Loucy (cell line): ENCODE measurements around the gene AKAP6.

ENCODE experiments used
- H2AFZ ChIP-seq: fragments of 200-600 bp; sonication (generic); 2 replicates; pipeline ENCODE4 v1.6.0; 2016; ENCODE audit warnings: antibody characterized with exemption, mild to moderate bottlenecking, low read length, moderate library complexity
- H3F3A ChIP-seq: fragments of 200-600 bp; 2 replicates; pipeline ENCODE4 v1.6.0; 2016; ENCODE audit warnings: antibody characterized with exemption, low read depth, mild to moderate bottlenecking
- H3K27me3 ChIP-seq: fragments of 200-600 bp; sonication (generic); 2 replicates; pipeline ENCODE4 v1.6.1; 2014; ENCODE audit warnings: low read length, mild to moderate bottlenecking; ENCODE audit not compliant: insufficient read depth, poor library complexity, severe bottlenecking
- H3K36me3 ChIP-seq: fragments of 200-600 bp; sonication (generic); 2 replicates; pipeline ENCODE4 v1.6.1; 2016; ENCODE audit warnings: low read length; ENCODE audit not compliant: insufficient read depth
- H3K4me1 ChIP-seq: fragments of 200-600 bp; sonication (generic); 2 replicates; pipeline ENCODE4 v1.5.1; 2014; ENCODE audit warnings: low read length, mild to moderate bottlenecking; ENCODE audit not compliant: insufficient read depth, poor library complexity, severe bottlenecking
- H3K4me2 ChIP-seq: fragments of 200-600 bp; sonication (generic); 2 replicates; pipeline ENCODE4 v1.6.0; 2014; ENCODE audit warnings: antibody characterized with exemption, low read length, low read depth, mild to moderate bottlenecking; ENCODE audit not compliant: poor library complexity, severe bottlenecking
- H3K4me3 ChIP-seq: fragments of 200-600 bp; sonication (generic); 2 replicates; pipeline ENCODE4 v1.5.1; 2014; ENCODE audit warnings: low read length, mild to moderate bottlenecking, mixed read lengths; ENCODE audit not compliant: poor library complexity, severe bottlenecking
- H3K79me2 ChIP-seq: fragments of 200-600 bp; sonication (generic); 2 replicates; pipeline ENCODE4 v1.6.1; 2014; ENCODE audit warnings: low read length; ENCODE audit not compliant: insufficient read depth
- H3K9ac ChIP-seq: fragments of 200-600 bp; sonication (generic); 2 replicates; pipeline ENCODE4 v1.6.0; 2014; ENCODE audit warnings: mild to moderate bottlenecking, low read depth, low read length, moderate library complexity; ENCODE audit not compliant: poor library complexity, severe bottlenecking
- H3K9me2 ChIP-seq: fragments of 200-600 bp; sonication (generic); replicated peaks from 2 replicates; pipeline ENCODE4 v1.6.1; 2016; ENCODE audit warnings: low read depth, low read length, mixed read lengths
- H3K9me3 ChIP-seq: fragments of 200-600 bp; sonication (generic); 2 replicates; pipeline ENCODE4 v1.6.1; 2014; ENCODE audit warnings: mild to moderate bottlenecking, antibody characterized with exemption, low read length, low read depth; ENCODE audit not compliant: insufficient read depth
- H4K20me1 ChIP-seq: fragments of 200-600 bp; sonication (generic); 2 replicates; pipeline ENCODE4 v1.6.0; 2014; ENCODE audit warnings: antibody characterized with exemption, low read length, mild to moderate bottlenecking; ENCODE audit not compliant: insufficient read depth, poor library complexity, severe bottlenecking
- EZH2phosphoT487 ChIP-seq: fragments of 200-600 bp; IDR thresholded peaks from 2 replicates; pipeline ENCODE4 v1.6.1; 2018; ENCODE audit warnings: antibody characterized with exemption, mild to moderate bottlenecking, moderate library complexity, borderline replicate concordance
- TF ChIP-seq, protein P1 (sequence below): fragments of 200-600 bp; sonication (generic); conservative IDR thresholded peaks from 2 replicates; pipeline ENCODE4 v1.5.1; 2014; ENCODE audit warnings: mild to moderate bottlenecking, antibody characterized with exemption, low read length

Gene AKAP6

DNA sequence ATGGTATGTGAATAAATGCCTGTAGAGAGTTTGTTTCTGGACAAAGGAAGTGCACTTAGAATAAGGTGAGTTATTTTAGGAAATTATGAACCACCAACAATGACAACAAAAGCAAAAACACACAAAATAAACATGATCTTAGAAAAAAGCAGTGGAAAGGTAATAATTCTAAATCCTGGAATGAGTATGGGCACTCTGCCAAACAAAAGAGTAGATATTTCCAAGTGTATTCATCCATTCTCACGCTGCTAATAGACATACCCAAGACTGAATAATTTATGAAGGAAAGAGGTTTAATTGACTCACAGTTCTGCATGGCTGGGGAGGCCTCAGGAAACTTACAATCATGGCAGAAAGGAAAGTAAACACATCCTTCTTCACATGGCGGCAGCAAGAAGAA lies 340.3 kb downstream of the AKAP6 start:
- H3K9me3 ChIP-seq, result no peaks in the 10 kb centered on the region
- H2AFZ ChIP-seq, result no peak overlapping the region
- H3K4me2 ChIP-seq, result no peak overlapping the region
- H3K4me3 ChIP-seq, result no peak overlapping the region
- H3K9ac ChIP-seq, result no peak overlapping the region
- H4K20me1 ChIP-seq, result no peaks in the 10 kb centered on the region
- H3F3A ChIP-seq, result no peaks in the 10 kb centered on the region
- no peaks in the 10 kb centered on the region for H3K9me2 ChIP-seq
- no peak for TF ChIP-seq EZH2phosphoT487
- TF ChIP-seq, protein P1, sequence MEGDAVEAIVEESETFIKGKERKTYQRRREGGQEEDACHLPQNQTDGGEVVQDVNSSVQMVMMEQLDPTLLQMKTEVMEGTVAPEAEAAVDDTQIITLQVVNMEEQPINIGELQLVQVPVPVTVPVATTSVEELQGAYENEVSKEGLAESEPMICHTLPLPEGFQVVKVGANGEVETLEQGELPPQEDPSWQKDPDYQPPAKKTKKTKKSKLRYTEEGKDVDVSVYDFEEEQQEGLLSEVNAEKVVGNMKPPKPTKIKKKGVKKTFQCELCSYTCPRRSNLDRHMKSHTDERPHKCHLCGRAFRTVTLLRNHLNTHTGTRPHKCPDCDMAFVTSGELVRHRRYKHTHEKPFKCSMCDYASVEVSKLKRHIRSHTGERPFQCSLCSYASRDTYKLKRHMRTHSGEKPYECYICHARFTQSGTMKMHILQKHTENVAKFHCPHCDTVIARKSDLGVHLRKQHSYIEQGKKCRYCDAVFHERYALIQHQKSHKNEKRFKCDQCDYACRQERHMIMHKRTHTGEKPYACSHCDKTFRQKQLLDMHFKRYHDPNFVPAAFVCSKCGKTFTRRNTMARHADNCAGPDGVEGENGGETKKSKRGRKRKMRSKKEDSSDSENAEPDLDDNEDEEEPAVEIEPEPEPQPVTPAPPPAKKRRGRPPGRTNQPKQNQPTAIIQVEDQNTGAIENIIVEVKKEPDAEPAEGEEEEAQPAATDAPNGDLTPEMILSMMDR, result no peak
- no peaks in the 10 kb centered on the region for H3K79me2 ChIP-seq
- H3K4me1 ChIP-seq, result no peaks in the 10 kb centered on the region
- no peaks in the 10 kb centered on the region for H3K36me3 ChIP-seq
- H3K27me3 ChIP-seq, result no peaks in the 10 kb centered on the region

DNA sequence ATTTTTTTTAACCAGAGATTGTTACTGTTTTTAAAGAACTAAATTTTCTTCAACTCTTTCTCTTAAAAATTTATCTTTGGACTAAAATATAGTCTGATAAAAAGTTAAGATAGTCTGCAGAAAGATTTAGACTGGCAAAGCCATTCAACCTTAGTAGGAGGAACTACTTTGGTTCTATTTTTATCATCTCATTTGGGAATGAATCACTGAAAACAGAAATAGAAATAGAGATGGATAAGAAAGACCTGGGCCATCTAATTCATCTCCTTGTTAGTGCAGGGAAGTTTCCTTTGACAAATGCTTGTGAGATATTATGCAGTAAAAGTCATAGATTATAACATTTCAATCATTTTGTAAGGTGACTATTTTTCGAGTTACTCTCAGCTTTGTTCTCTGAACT lies 346.3 kb downstream of the AKAP6 start:
- H3K36me3 ChIP-seq, result no peaks in the 10 kb centered on the region

DNA sequence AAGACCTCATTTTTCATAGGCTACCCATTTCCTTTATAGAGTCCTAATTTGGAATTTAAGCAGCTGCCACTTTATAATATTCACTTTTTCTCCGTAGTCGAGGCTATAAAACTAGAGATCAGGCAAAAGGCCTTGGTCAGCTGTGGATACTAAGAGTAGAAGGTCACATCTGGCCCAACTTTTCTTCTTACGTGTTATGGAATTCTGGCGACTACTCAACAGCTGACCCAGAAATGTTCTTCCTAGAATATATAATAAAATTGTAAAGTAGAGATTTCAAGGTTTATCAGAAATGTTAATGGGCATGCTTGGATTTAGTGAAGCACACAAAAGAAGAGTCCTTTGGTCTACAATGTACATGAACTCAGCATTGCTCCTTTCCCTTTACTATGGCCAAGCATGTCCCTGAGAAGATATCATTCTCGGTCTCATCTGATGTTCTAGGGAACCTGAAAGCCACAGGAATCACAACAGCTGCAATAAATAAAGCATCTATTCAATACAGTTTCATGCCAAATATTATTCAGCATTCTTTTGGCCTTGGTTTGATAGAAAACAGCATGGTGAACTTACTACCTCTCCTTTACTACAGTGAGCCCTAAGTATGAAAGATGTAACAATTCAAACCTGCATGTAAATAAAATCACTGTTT lies 348.2 kb downstream of the AKAP6 start:
- no peaks in the 10 kb centered on the region for H3F3A ChIP-seq
- H3K9ac ChIP-seq, result no peak overlapping the region
- H3K4me2 ChIP-seq, result no peak overlapping the region
- H3K9me3 ChIP-seq, result no peaks in the 10 kb centered on the region
- TF ChIP-seq, protein P1, result no peak
- no peak for TF ChIP-seq EZH2phosphoT487
- no peaks in the 10 kb centered on the region for H4K20me1 ChIP-seq
- no peaks in the 10 kb centered on the region for H3K4me1 ChIP-seq
- no peaks in the 10 kb centered on the region for H3K36me3 ChIP-seq
- H3K9me2 ChIP-seq, result no peaks in the 10 kb centered on the region
- H3K27me3 ChIP-seq, result no peaks in the 10 kb centered on the region
- H3K4me3 ChIP-seq, result no peak overlapping the region
- H3K79me2 ChIP-seq, result no peaks in the 10 kb centered on the region
- H2AFZ ChIP-seq, result no peak overlapping the region

More for the DNA sequence above, 346.3 kb downstream of the AKAP6 start:
- Histone ChIP-seq H3K9me2 (no peaks in the 10 kb centered on the region), H4K20me1 (no peaks in the 10 kb centered on the region), H3K79me2 (no peaks in the 10 kb centered on the region), H3K9me3 (no peaks in the 10 kb centered on the region), H3K9ac (no peak overlapping the region), H3K4me3 (no peak overlapping the region), H3K27me3 (no peaks in the 10 kb centered on the region), H2AFZ (no peak overlapping the region), H3K4me2 (no peak overlapping the region), H3F3A (no peaks in the 10 kb centered on the region), H3K4me1 (no peaks in the 10 kb centered on the region)
- TF ChIP-seq, protein P1, result no peak
- TF ChIP-seq EZH2phosphoT487, result no peak
